Ovary (tissue), 10 donors: ENCODE results near the gene SLC12A3. TPM values are rescaled to one million over a fixed set of nuclear protein-coding genes. Genes with fewer than 3 reads are reported as not detected.

Experiments used
- DNase-seq, 5 donors: peaks; one replicate each; pipeline ENCODE4 v3.0.0-alpha.2; 2019 to 2020
- H3K27ac ChIP-seq, 2 donors: fragments of 200-600 bp; one replicate each; pipeline versions ENCODE4 v1.5.1 to v1.8.0; 2019 to 2022
- H3K27me3 ChIP-seq: fragments of 200-600 bp; one replicate; pipeline ENCODE4 v1.8.0; 2022
- H3K36me3 ChIP-seq: fragments of 200-600 bp; sonication (generic); one replicate; pipeline ENCODE4 v1.5.1; 2019
- H3K4me1 ChIP-seq: one replicate; pipeline ENCODE4 v1.8.1; 2013; ENCODE audit warnings: mild to moderate bottlenecking, moderate library complexity; ENCODE audit not compliant: insufficient read depth
- H3K4me3 ChIP-seq: fragments of 200-600 bp; sonication (generic); one replicate; pipeline ENCODE4 v1.5.1; 2017
- H3K9me3 ChIP-seq, 2 donors: fragments of 200-600 bp in 1 of 2; sonication (generic) in 1 of 2; one replicate each; pipeline versions ENCODE4 v1.5.1 to v1.8.1; 2013 to 2019; ENCODE audit warnings: mild to moderate bottlenecking in 1 of 2, moderate library complexity in 1 of 2
- CTCF ChIP-seq, 3 donors: fragments of 450-650 bp in 2 of 3; fragments of 200-600 bp in 1 of 3; IDR thresholded peaks; one replicate each; pipeline versions ENCODE4 v1.5.1 to v1.8.0; 2016 to 2022; ENCODE audit warnings: antibody characterized with exemption in 3 of 3, mild to moderate bottlenecking in 1 of 3
- EP300 ChIP-seq: sonication (generic); formaldehyde crosslinking; IDR thresholded peaks from one replicate; pipeline ENCODE4 v1.6.1; 2017; ENCODE audit warnings: antibody characterized with exemption
- POLR2A ChIP-seq: fragments of 450-650 bp; IDR thresholded peaks from one replicate; pipeline ENCODE4 v1.6.1; 2017; ENCODE audit warnings: antibody characterized with exemption, mild to moderate bottlenecking, moderate library complexity
- WGBS, 3 donors: extraction: QIAGEN DNeasy Blood & Tissue Kit in 1 of 3; methylation state at CpG; one replicate each; pipeline versions ENCODE4 v1.1.5 to v1.1.7; 2013 to 2017; 5-methylcytosine and 5-hydroxymethylcytosine counted together
- intact Hi-C, 4 donors: fragments of 100-400 bp; cut with DNase I; formaldehyde crosslinking; loops; one replicate each; pipeline versions ENCODE4 v1.11.0 to v1.15.1; 2022 to 2023
- long read RNA-seq, 3 donors: library from polyadenylated mRNA in 2 of 3; unstranded in 2 of 3; transcript quantifications; one replicate each; pipeline ENCODE4 v2.0.0 and lab custom pipeline, GENCODE V29; 2021 to 2026
- polyA plus RNA-seq, 2 donors: library from polyadenylated mRNA; stranded (reverse); fragments of 200-250 nt in 1 of 2; fragments of 350-450 nt in 1 of 2; fragmentation: Illumina TruSeq in 1 of 2; extraction: RNeasy Lipid Tissue Mini Kit (QIAGEN cat#74804) in 1 of 2; gene quantifications; one replicate each; pipeline ENCODE4 v1.2.3, GENCODE V29; 2013 to 2014
- total RNA-seq, 7 donors: library from RNA; depleted of rRNA in 2 of 7; stranded (reverse); fragments of >200 nt in 2 of 7; fragmentation: NEBNext Ultra II Directional in 3 of 7; extraction: Animal tissue kit (Norgen Biotek cat#: 25700) in 3 of 7; gene quantifications; one replicate each; pipeline versions ENCODE4 v1.1.0 to v1.2.4, GENCODE V29; 2016 to 2023
- donor health status: DM: no; HTN: no; CAD: no; lungs with moderate emphysema.
- donor health status: DM: no; HTN: no; CAD: no.
- donor health status: Bipolar disorder and iron deficiency.
- donor health status: DM: yes; HTN: yes; CAD: no.
- donor health status: DM: no; HTN: no; CAD: no.
- donor health status: DM: yes; HTN: yes; CAD: no.

SLC12A3 gene
- under 1 TPM in 1 of 7 donors, not detected in 6; 0.37 TPM for total RNA-seq
- polyA plus RNA-seq, result under 1 TPM in 1 of 2 donors, not detected in 1; 0.04 TPM
- long read RNA-seq, donor 1, result 0 reads
- long read RNA-seq, donor 2, result 0 reads
- long read RNA-seq, donor 3, result 0 reads

GRCh38 chr16:56864960-56865359 lies at the start of gene SLC12A3:
Gene SLC12A3 (plus strand): TSS chr16:56865207. CDS start chr16:56865236, 29 bp downstream.
- Histone ChIP-seq H3K4me1 (peaks cover 2% of the 10 kb centered on the region), H3K27ac (no peak within 1 kb of the TSS), H3K4me3 (no peak within 1 kb of the TSS), H3K9me3 (no peaks in the 10 kb centered on the region), H3K36me3 (no peaks in the 10 kb centered on the region), H3K27me3 (no peaks in the 10 kb centered on the region)
- WGBS, 3 donors, result 80 to 84% (median 81%) methylated on average over 12 of the region's 12 CpGs
- intact Hi-C loops, result loop anchor here (5.0 to 10.0 kb wide), 5 partner anchors 68 to 187 kb away; no protein-coding TSS in a partner anchor
- no peak for DNase-seq
- TF ChIP-seq POLR2A, result no peak

- Histone ChIP-seq H3K27ac (peak overlapping the region in 1 of 2 donors; percentile 31), H3K27me3 (no peaks in the 10 kb centered on the region), H3K36me3 (no peaks in the 10 kb centered on the region), H3K4me1 (peaks cover 7% of the 10 kb centered on the region), H3K4me3 (no peak overlapping the region), H3K9me3 (no peaks in the 10 kb centered on the region)
- no peak for TF ChIP-seq EP300
- no peak for TF ChIP-seq POLR2A
- TF ChIP-seq CTCF (IDR thresholded peaks at IDR 0.05), result no peak
- no peak for DNase-seq
- intact Hi-C loops, result no loop called here
Observed at GRCh38 chr16:56815721-56816120, 49.3 kb upstream of the SLC12A3 start.

GRCh38 chr16:56817056-56817455 lies 48.0 kb upstream of the SLC12A3 start:
- TF ChIP-seq EP300, result no peak
- TF ChIP-seq POLR2A, result no peak
- no peak for TF ChIP-seq CTCF (IDR thresholded peaks at IDR 0.05)
- intact Hi-C loops, result no loop called here

GRCh38 chr16:56817938-56818337 lies 47.1 kb upstream of the SLC12A3 start:
- TF ChIP-seq POLR2A (no peak), CTCF (IDR thresholded peaks at IDR 0.05) (no peak), EP300 (no peak)
- H3K4me3 ChIP-seq, result no peak overlapping the region
- no peak for DNase-seq
- no peaks in the 10 kb centered on the region for H3K36me3 ChIP-seq
- H3K4me1 ChIP-seq, result peaks cover 7% of the 10 kb centered on the region
- intact Hi-C loops, result no loop called here
- H3K27ac ChIP-seq, result no peak overlapping the region
- no peaks in the 10 kb centered on the region for H3K9me3 ChIP-seq
- H3K27me3 ChIP-seq, result no peaks in the 10 kb centered on the region
- WGBS, 3 donors, result 86 to 97% (median 94%) methylated on average over 1 of the region's 1 CpG

More at GRCh38 chr16:56817056-56817455, 48.0 kb upstream of the SLC12A3 start:
- DNase-seq, result no peak
- Histone ChIP-seq H3K9me3 (no peaks in the 10 kb centered on the region), H3K4me3 (no peak overlapping the region), H3K27ac (no peak overlapping the region), H3K36me3 (no peaks in the 10 kb centered on the region), H3K4me1 (peaks cover 7% of the 10 kb centered on the region), H3K27me3 (no peaks in the 10 kb centered on the region)

- no peaks in the 10 kb centered on the region for H3K36me3 ChIP-seq
- no peak overlapping the region for H3K4me3 ChIP-seq
- H3K4me1 ChIP-seq, result no peaks in the 10 kb centered on the region
- no peak for DNase-seq
- no peaks in the 10 kb centered on the region for H3K27me3 ChIP-seq
- H3K27ac ChIP-seq, result no peak overlapping the region
- intact Hi-C loops, result no loop called here
- TF ChIP-seq CTCF (IDR thresholded peaks at IDR 0.05), result no peak
- no peak for TF ChIP-seq EP300
- TF ChIP-seq POLR2A, result no peak
- 93 to 94% (median 93%) methylated on average over 12 of the region's 12 CpGs for WGBS, 3 donors
- no peaks in the 10 kb centered on the region for H3K9me3 ChIP-seq
Observed at GRCh38 chr16:56823081-56823733, 41.8 kb upstream of the SLC12A3 start.
